GM12878 (cell line): Measurements from ENCODE around the gene TLL2. TPM values are rescaled to one million over a fixed set of nuclear protein-coding genes. Genes with fewer than 3 reads are reported as not detected.

Experiments
- ATAC-seq: fragments of 200-7000 bp; cut with Tn5 transposase; 3 replicates; pipeline ENCODE4 v1.9.1; 2020; ENCODE audit warnings: mild to moderate bottlenecking, moderate library complexity
- BruUV-seq: library from RNA; stranded (reverse); fragments of 400-500 nt; replicated peaks from 2 replicates; lab custom pipeline; 2021; lab: Mats Ljungman, UMichigan
- CTCF ChIA-PET: fragments of 300-600 bp; sonication (Branson Sonifier 250); formaldehyde crosslinking; extraction: SDS; loops from one replicate; lab custom pipeline; 2021; ENCODE audit warnings: inconsistent platforms; lab: Yijun Ruan, JAX
- POLR2A ChIA-PET: fragments of 350-600 bp; formaldehyde crosslinking; extraction: SDS; loops from one replicate; lab custom pipeline; 2021; ENCODE audit warnings: inconsistent platforms; lab: Charles Lee
- RAD21 ChIA-PET: fragments of 300-600 bp; sonication (Branson Sonifier 250); formaldehyde crosslinking; loops from one replicate; lab custom pipeline; 2023; ENCODE audit warnings: antibody characterized with exemption; ENCODE audit not compliant: unreplicated experiment; lab: Charles Lee
- SMC1A ChIA-PET: fragments of 300-600 bp; sonication (Branson Sonifier 250); formaldehyde crosslinking; loops from one replicate; lab custom pipeline; 2023; ENCODE audit not compliant: unreplicated experiment, uncharacterized antibody; lab: Charles Lee
- DNase-seq: peaks from one replicate; pipeline ENCODE4 v3.0.0-alpha.2; 2011; ENCODE audit warnings: low read depth, low spot score
- FAIRE-seq: peaks from 3 replicates; lab custom pipeline; 2011; peaks lifted over from hg19 to GRCh38; lab: Jason Lieb, UNC
- H2AFZ ChIP-seq: 2 replicates; pipeline ENCODE4 v1.6.0; 2011; ENCODE audit warnings: low read depth, low read length, control low read depth; ENCODE audit not compliant: control insufficient read depth
- H3K27ac ChIP-seq: 2 replicates; pipeline ENCODE4 v1.5.1; 2011; ENCODE audit warnings: control low read depth; ENCODE audit not compliant: control insufficient read depth, insufficient read depth
- H3K27me3 ChIP-seq, 2 experiments: replicated peaks in 1 of 2; 2 replicates each; pipeline versions ENCODE4 v1.6.0 to v1.6.1; 2011; ENCODE audit warnings: low read length in 1 of 2; ENCODE audit not compliant: control insufficient read depth in 2 of 2, insufficient read depth in 2 of 2
- H3K36me3 ChIP-seq, 2 experiments: 2 replicates each; pipeline ENCODE4 v1.5.1; 2011; ENCODE audit warnings: low read length in 1 of 2; ENCODE audit not compliant: control insufficient read depth in 2 of 2, insufficient read depth in 2 of 2
- H3K4me1 ChIP-seq: 2 replicates; pipeline ENCODE4 v1.6.1; 2011; ENCODE audit warnings: mild to moderate bottlenecking, low read length, moderate library complexity, mixed read lengths; ENCODE audit not compliant: control insufficient read depth, insufficient read depth
- H3K4me2 ChIP-seq: 2 replicates; pipeline ENCODE4 v1.6.0; 2011; ENCODE audit warnings: control low read depth; ENCODE audit not compliant: control insufficient read depth, insufficient read depth
- H3K4me3 ChIP-seq: fragments of 200-600 bp; sonication (generic); 2 replicates; pipeline ENCODE4 v1.5.1; 2016
- H3K79me2 ChIP-seq: 2 replicates; pipeline ENCODE4 v1.6.0; 2011; ENCODE audit warnings: low read length; ENCODE audit not compliant: control insufficient read depth, insufficient read depth
- H3K9ac ChIP-seq: 2 replicates; pipeline ENCODE4 v1.8.0; 2011; ENCODE audit warnings: low read length, control low read depth, mixed read lengths; ENCODE audit not compliant: control insufficient read depth, insufficient read depth
- H3K9me3 ChIP-seq: replicated peaks from 3 replicates; pipeline ENCODE4 v1.5.1; 2011; ENCODE audit warnings: mild to moderate bottlenecking, low read length; ENCODE audit not compliant: control insufficient read depth, insufficient read depth
- H4K20me1 ChIP-seq: 2 replicates; pipeline ENCODE4 v1.6.0; 2011; ENCODE audit not compliant: control insufficient read depth, insufficient read depth
- ATF2 ChIP-seq: IDR thresholded peaks from 2 replicates; pipeline ENCODE4 v1.6.1; 2012; ENCODE audit warnings: low read length, inconsistent platforms
- CEBPB ChIP-seq, 2 experiments: fragments of 150-350 bp in 1 of 2; IDR thresholded peaks; 2 replicates each; pipeline ENCODE4 v1.6.1; 2012 to 2014; ENCODE audit warnings: low read depth in 2 of 2, low read length in 2 of 2, borderline replicate concordance in 1 of 2, inconsistent platforms in 1 of 2
- CEBPZ ChIP-seq: fragments of 150-350 bp; IDR thresholded peaks from 2 replicates; pipeline ENCODE4 v1.6.1; 2016; ENCODE audit warnings: low read depth, low read length
- DPF2 ChIP-seq: fragments of 450-650 bp; IDR thresholded peaks from 2 replicates; pipeline ENCODE4 v1.6.1; 2017; ENCODE audit warnings: mild to moderate bottlenecking
- IKZF2 ChIP-seq, 2 experiments: fragments of 450-650 bp; IDR thresholded peaks; 2 replicates each; pipeline ENCODE4 v1.6.1; 2017; ENCODE audit warnings: mild to moderate bottlenecking in 2 of 2, moderate library complexity in 2 of 2
- MEF2A ChIP-seq: IDR thresholded peaks from 2 replicates; pipeline ENCODE4 v1.6.1; 2011; ENCODE audit warnings: low read depth, mild to moderate bottlenecking, low read length, moderate library complexity; ENCODE audit not compliant: insufficient read depth
- NR2F1 ChIP-seq: fragments of 450-650 bp; conservative IDR thresholded peaks from 2 replicates; pipeline ENCODE4 v1.6.1; 2017; ENCODE audit warnings: mild to moderate bottlenecking
- PKNOX1 ChIP-seq: fragments of 450-650 bp; IDR thresholded peaks from 2 replicates; pipeline ENCODE4 v1.6.1; 2016; ENCODE audit warnings: mild to moderate bottlenecking
- RB1 ChIP-seq: fragments of 450-650 bp; formaldehyde crosslinking; IDR thresholded peaks from 2 replicates; pipeline ENCODE4 v1.6.1; 2017; ENCODE audit warnings: mild to moderate bottlenecking, borderline replicate concordance
- RUNX3 ChIP-seq: IDR thresholded peaks from 2 replicates; pipeline ENCODE4 v1.6.1; 2012; ENCODE audit warnings: low read length, inconsistent platforms
- SMARCA5 ChIP-seq: fragments of 450-650 bp; IDR thresholded peaks from 2 replicates; pipeline ENCODE4 v1.6.1; 2017; ENCODE audit warnings: mild to moderate bottlenecking
- STAT3 ChIP-seq: IDR thresholded peaks from 2 replicates; pipeline ENCODE4 v1.6.1; 2011; ENCODE audit warnings: low read depth, low read length, improper control_type of control experiment
- WRNIP1 ChIP-seq: IDR thresholded peaks from 2 replicates; pipeline ENCODE4 v1.6.1; 2011; ENCODE audit warnings: low read depth, low read length, improper control_type of control experiment, borderline replicate concordance
- YBX1 ChIP-seq: fragments of 450-650 bp; IDR thresholded peaks from 2 replicates; pipeline ENCODE4 v1.6.1; 2016; ENCODE audit warnings: antibody characterized with exemption
- ZBTB33 ChIP-seq: fragments of 450-650 bp; IDR thresholded peaks from 2 replicates; pipeline ENCODE4 v1.6.1; 2017; ENCODE audit warnings: mild to moderate bottlenecking
- ZNF217 ChIP-seq: fragments of 450-650 bp; IDR thresholded peaks from 2 replicates; pipeline ENCODE4 v1.6.1; 2017; ENCODE audit warnings: antibody characterized with exemption, mild to moderate bottlenecking
- WGBS: methylation state at CpG from one replicate; pipeline ENCODE4 v1.1.6; 2016; ENCODE audit warnings: low lambda C conversion rate; ENCODE audit not compliant: insufficient replicate concordance, insufficient coverage; ENCODE audit errors: missing lambda C conversion rate; 5-methylcytosine and 5-hydroxymethylcytosine counted together
- in situ Hi-C: fragments of 300-500 bp; cut with MboI; formaldehyde crosslinking; loops from 9 replicates; pipeline ENCODE4 v1.14.3; 2018; ENCODE audit warnings: mixed read lengths
- intact Hi-C: fragments of 100-400 bp; cut with micrococcal nuclease; formaldehyde crosslinking; loops from one replicate; pipeline ENCODE4 v1.14.2; 2022; ENCODE audit not compliant: unreplicated experiment
- polyA plus RNA-seq, 11 experiments: library from polyadenylated mRNA; depleted of rRNA in 4 of 11; unstranded in 6 of 11; stranded (reverse) in 5 of 11; fragments of >200 nt; fragmentation: Nextera tagmentation in 4 of 11; fragmentation: Illumina TruSeq in 1 of 11; extraction: Ambion mirVana in 4 of 11; extraction: Trizol in 1 of 11; gene quantifications; 1 replicate in 1 of 11; 2 replicates in 10 of 11; pipeline versions ENCODE4 v1.2.1 to v1.2.3, GENCODE V29; 2011 to 2016; ENCODE audit warnings: inconsistent platforms in 2 of 11, missing spikeins in 2 of 11, low read depth in 1 of 11
- total RNA-seq, 4 experiments: library from RNA; depleted of rRNA in 3 of 4; stranded (reverse); fragments of >200 nt in 3 of 4; fragmentation: Illumina TruSeq in 1 of 4; extraction: Trizol in 1 of 4; gene quantifications; 2 replicates each; pipeline versions ENCODE4 v1.2.1 to v1.2.3, GENCODE V29; 2013 to 2021

The TLL2 gene
- total and polyA plus RNA-seq, 10 of the 15 experiments (the other 5 are each of a cell fraction or from before 2014, with no cell fraction given) = 0.02 to 2.1 (median 0.52) TPM

GRCh38 chr10:96374985-96375830, 138.5 kb downstream of the TLL2 start:
- peak overlapping the region; percentile 100 for H3K4me2 ChIP-seq
- H3K36me3 ChIP-seq = no peaks in the 10 kb centered on the region
- H4K20me1 ChIP-seq = no peaks in the 10 kb centered on the region
- intact Hi-C loops = loop anchor here (1.0 to 5.0 kb wide), 2 partner anchors 136 to 652 kb away; no protein-coding TSS in a partner anchor
- no peaks in the 10 kb centered on the region; a peak in 1 of 4 replicates for H3K27me3 ChIP-seq
- peak; percentile 97 for FAIRE-seq
- H3K4me3 ChIP-seq = peak overlapping the region; percentile 68; the same call in 1 of the 2 replicates
- RAD21 ChIA-PET = interaction anchor here (0.6 to 2.4 kb wide), 5 partner anchors 135 to 979 kb away, joined by 3 to 14 read pairs (median 3); partner anchors contain the start of gene TLL2
- CTCF ChIA-PET = interaction anchor here (0.6 to 8.1 kb wide), 30 partner anchors 10 to 840 kb away, joined by 3 to 64 read pairs (median 4); partner anchors contain the start of gene TLL2
- H2AFZ ChIP-seq = peak overlapping the region; percentile 91
- POLR2A ChIA-PET = no interaction called here
- peaks cover 8% of the 10 kb centered on the region for H3K4me1 ChIP-seq
- H3K9me3 ChIP-seq = no peaks in the 10 kb centered on the region
- in situ Hi-C loops = no loop called here
- H3K27ac ChIP-seq = no peak overlapping the region
- no peaks in the 10 kb centered on the region for H3K79me2 ChIP-seq
- no peak overlapping the region for H3K9ac ChIP-seq
- 4% methylated on average over 34 of the region's 36 CpGs for WGBS
- SMC1A ChIA-PET = interaction anchor here (0.6 to 2.6 kb wide), 15 partner anchors 10 to 535 kb away, joined by 3 to 14 read pairs (median 3); no protein-coding TSS in a partner anchor
- DNase-seq = peak; percentile 45
- no TSS peak for BruUV-seq
- ATAC-seq = peak; percentile 91
- TF ChIP-seq NR2F1 = no peak
- peak; percentile 84; the same call in 1 of the 2 replicates for TF ChIP-seq RB1
- no peak for TF ChIP-seq ZBTB33
- TF ChIP-seq DPF2 = no peak
- no peak for TF ChIP-seq PKNOX1
- TF ChIP-seq STAT3 = no peak
- TF ChIP-seq RUNX3 = no peak
- TF ChIP-seq ZNF217 = no peak
- no peak for TF ChIP-seq WRNIP1
- no peak for TF ChIP-seq ATF2
- no peak for TF ChIP-seq CEBPB (IDR thresholded peaks at IDR 0.05; ENCODE audit: borderline replicate concordance in 1 of 2, low read depth in 2 of 2, low read length in 2 of 2)
- TF ChIP-seq SMARCA5 = peak; percentile 49; the same call in 1 of the 2 replicates
- TF ChIP-seq IKZF2 (IDR thresholded peaks at IDR 0.05) = peak; percentile 42 to 59; a peak in 3 of 4 replicates
- no peak for TF ChIP-seq YBX1
- no peak for TF ChIP-seq MEF2A
- no peak for TF ChIP-seq CEBPZ
